Muscle of back (tissue), 11 donors: ENCODE measurements around the gene EVPL. TPM values are rescaled to one million over a fixed set of nuclear protein-coding genes. Genes with fewer than 3 reads are reported as not detected.
"Not testable (repeated sequence)": the region's sequence is repeated elsewhere in the genome, so short reads cannot be mapped to it uniquely, and the experiment has no call there.

ENCODE experiments used
- DNase-seq, 3 donors: peaks; one replicate each; pipeline versions ENCODE4 v3.0.0 to v3.0.0-alpha.2; 2013
- polyA plus RNA-seq, 10 donors: library from polyadenylated mRNA; unstranded; fragments of 120-200 nt; gene quantifications; one replicate each; pipeline ENCODE4 v1.2.1, GENCODE V29; 2013; ENCODE audit not compliant: insufficient read length in 10 of 10

EVPL gene
- polyA plus RNA-seq, 10 donors = 0.11 to 12.4 (median 0.18) TPM; not detected in 1

GRCh38 chr17:76048711-76049110, 21.6 kb upstream of the EVPL start:
- DNase-seq = no peak

GRCh38 chr17:76048025-76048605, 21.0 kb upstream of the EVPL start:
- no peak for DNase-seq

GRCh38 chr17:76046064-76046463, 19.0 kb upstream of the EVPL start:
- no peak for DNase-seq

- not testable (repeated sequence) for DNase-seq
These were observed 17.4 kb upstream of the EVPL start for GRCh38 chr17:76044475-76045007.

- not testable (repeated sequence) for DNase-seq
These were observed 15.8 kb upstream of the EVPL start for GRCh38 chr17:76042868-76043267.

GRCh38 chr17:76040376-76040775, 13.3 kb upstream of the EVPL start:
- DNase-seq = no peak

GRCh38 chr17:76039121-76039520, 12.0 kb upstream of the EVPL start:
- DNase-seq = no peak

- no peak for DNase-seq
These were observed 10.9 kb upstream of the EVPL start for GRCh38 chr17:76038050-76038449.

- DNase-seq = peak in 1 of 3 donors; percentile 21
These were observed 9.6 kb upstream of the EVPL start for GRCh38 chr17:76036497-76037261.

GRCh38 chr17:76034428-76035350, 7.6 kb upstream of the EVPL start:
- no peak for DNase-seq

- DNase-seq = no peak
These were observed 6.0 kb upstream of the EVPL start for GRCh38 chr17:76033139-76033538.

- no peak for DNase-seq
These were observed 5.6 kb upstream of the EVPL start for GRCh38 chr17:76032780-76033108.

- no peak for DNase-seq
These were observed 5.1 kb upstream of the EVPL start for GRCh38 chr17:76032073-76032779.

GRCh38 chr17:76026714-76027158, 370 bp downstream of the EVPL start:
- DNase-seq = no peak

GRCh38 chr17:76025294-76025693, 1.8 kb downstream of the EVPL start:
- no peak for DNase-seq

GRCh38 chr17:76024353-76024752, 2.8 kb downstream of the EVPL start:
- DNase-seq = no peak

GRCh38 chr17:76023900-76024237, 3.2 kb downstream of the EVPL start:
- no peak for DNase-seq

GRCh38 chr17:76022973-76023899, 3.9 kb downstream of the EVPL start:
- no peak for DNase-seq

GRCh38 chr17:76022285-76022684, 4.8 kb downstream of the EVPL start:
- DNase-seq = no peak

GRCh38 chr17:76019833-76020467, 7.2 kb downstream of the EVPL start:
- DNase-seq = no peak
